ENCODE data around the gene FOXI3.

Gene FOXI3

DNA sequence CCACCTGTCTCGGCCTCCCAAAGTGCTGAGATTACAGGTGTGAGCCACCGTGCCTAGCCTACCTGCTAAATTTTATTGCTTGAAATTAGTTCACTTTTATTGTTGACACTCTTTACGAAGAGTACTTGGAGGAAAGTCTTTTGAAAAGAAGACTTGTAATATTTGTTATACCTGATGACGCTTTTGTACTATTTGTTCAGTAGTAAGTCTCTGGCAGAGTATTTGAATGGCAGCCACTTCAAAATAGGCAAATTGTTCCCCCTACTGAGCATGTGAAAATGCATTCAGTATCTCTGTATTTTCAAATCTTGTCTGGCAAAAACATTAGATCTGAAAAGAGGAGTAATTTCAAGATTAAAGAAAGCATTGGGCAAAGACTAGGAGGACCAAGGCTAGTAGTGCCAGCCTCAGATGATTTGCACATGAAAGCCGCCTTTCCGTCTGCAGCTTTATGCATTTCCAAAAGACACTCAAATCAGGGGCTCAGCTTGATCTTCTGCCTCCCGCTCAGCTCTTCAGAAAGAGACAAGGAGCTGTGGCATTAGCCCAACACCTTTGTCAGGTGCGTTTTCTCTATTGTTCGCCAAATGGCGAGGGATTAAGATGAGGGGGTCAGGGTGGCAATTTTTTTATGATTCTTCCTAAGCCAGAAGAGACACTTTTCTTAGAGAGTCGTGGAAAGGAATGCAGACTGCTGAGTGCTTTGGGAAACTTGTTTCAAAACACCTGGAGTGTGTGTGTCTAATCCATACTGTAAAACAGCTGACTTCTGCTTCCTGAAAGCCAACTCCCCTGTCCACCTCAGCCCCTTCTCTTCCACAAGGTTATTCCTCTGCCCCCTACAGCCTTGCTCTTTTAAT, 18.8 kb upstream of the FOXI3 start:
- TF ChIP-seq SNAI2 (CRISPR knock-in tag; IDR thresholded peaks at IDR 0.05): no peak
- no peak for TF ChIP-seq ZFP3 (CRISPR knock-in tag; IDR thresholded peaks at IDR 0.05)
- no peak for TF ChIP-seq CREB5 (CRISPR knock-in tag; IDR thresholded peaks at IDR 0.05; ENCODE audit: low read depth)
- TF ChIP-seq ZFP30 (CRISPR knock-in tag; IDR thresholded peaks at IDR 0.05): no peak
- no peak for TF ChIP-seq OSR1 (CRISPR knock-in tag; IDR thresholded peaks at IDR 0.05)
- TF ChIP-seq ZC3H10 (CRISPR knock-in tag; IDR thresholded peaks at IDR 0.05): no peak
- no peak for TF ChIP-seq ZNF70 (CRISPR knock-in tag; IDR thresholded peaks at IDR 0.05)
- ATAC-seq: no peak

- ATAC-seq: no peak
- no peak for TF ChIP-seq PPARA (CRISPR knock-in tag; IDR thresholded peaks at IDR 0.05; ENCODE audit: borderline replicate concordance)
- TF ChIP-seq OSR1 (CRISPR knock-in tag; IDR thresholded peaks at IDR 0.05): no peak
Measured at GRCh38 chr2:88469202-88470114, 17.0 kb upstream of the FOXI3 start.

DNA sequence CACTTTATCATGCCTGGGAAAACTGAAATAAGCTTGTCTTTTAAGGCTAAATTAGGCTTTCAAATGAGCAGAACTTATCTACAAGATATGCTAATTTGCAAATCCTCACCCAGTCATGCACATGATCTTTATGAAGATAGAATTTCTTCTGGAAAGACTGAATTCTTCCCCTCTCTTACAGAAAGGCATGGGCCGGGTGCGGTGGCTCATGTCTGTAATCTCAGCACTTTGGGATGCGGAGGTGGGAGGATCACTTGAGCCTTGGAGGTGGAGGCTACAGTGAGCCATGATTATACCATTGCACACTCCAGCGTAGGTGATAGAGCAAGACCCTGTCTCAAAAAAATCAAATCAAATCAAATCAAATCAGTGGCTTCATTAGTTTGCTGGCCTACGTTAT, 11.7 kb upstream of the FOXI3 start:
- no peak for TF ChIP-seq TCF4 (CRISPR knock-in tag; IDR thresholded peaks at IDR 0.05; ENCODE audit: borderline replicate concordance)
- TF ChIP-seq ESRRG (CRISPR knock-in tag; IDR thresholded peaks at IDR 0.05): no peak
- no peak for TF ChIP-seq OSR1 (CRISPR knock-in tag; IDR thresholded peaks at IDR 0.05)
- ATAC-seq: no peak

- ATAC-seq: no peak
- TF ChIP-seq SNAI2 (CRISPR knock-in tag; IDR thresholded peaks at IDR 0.05) (no peak), PATZ1 (CRISPR knock-in tag; IDR thresholded peaks at IDR 0.05; ENCODE audit: borderline replicate concordance) (no peak), ISL1 (CRISPR knock-in tag; IDR thresholded peaks at IDR 0.05) (no peak), TOX (CRISPR knock-in tag; IDR thresholded peaks at IDR 0.05; ENCODE audit: borderline replicate concordance) (no peak), ZNF565 (CRISPR knock-in tag; conservative IDR thresholded peaks at IDR 0.05; ENCODE audit: low read depth) (no peak), GLIS3 (CRISPR knock-in tag; IDR thresholded peaks at IDR 0.05) (no peak), RARB (CRISPR knock-in tag; IDR thresholded peaks at IDR 0.05) (no peak), ZNF8 (CRISPR knock-in tag; IDR thresholded peaks at IDR 0.05) (no peak), OSR1 (CRISPR knock-in tag; IDR thresholded peaks at IDR 0.05) (no peak), ZC3H10 (CRISPR knock-in tag; IDR thresholded peaks at IDR 0.05) (no peak), BACH2 (CRISPR knock-in tag; IDR thresholded peaks at IDR 0.05; ENCODE audit: borderline replicate concordance) (no peak)
Measured at GRCh38 chr2:88458633-88459032, 6.1 kb upstream of the FOXI3 start.

DNA sequence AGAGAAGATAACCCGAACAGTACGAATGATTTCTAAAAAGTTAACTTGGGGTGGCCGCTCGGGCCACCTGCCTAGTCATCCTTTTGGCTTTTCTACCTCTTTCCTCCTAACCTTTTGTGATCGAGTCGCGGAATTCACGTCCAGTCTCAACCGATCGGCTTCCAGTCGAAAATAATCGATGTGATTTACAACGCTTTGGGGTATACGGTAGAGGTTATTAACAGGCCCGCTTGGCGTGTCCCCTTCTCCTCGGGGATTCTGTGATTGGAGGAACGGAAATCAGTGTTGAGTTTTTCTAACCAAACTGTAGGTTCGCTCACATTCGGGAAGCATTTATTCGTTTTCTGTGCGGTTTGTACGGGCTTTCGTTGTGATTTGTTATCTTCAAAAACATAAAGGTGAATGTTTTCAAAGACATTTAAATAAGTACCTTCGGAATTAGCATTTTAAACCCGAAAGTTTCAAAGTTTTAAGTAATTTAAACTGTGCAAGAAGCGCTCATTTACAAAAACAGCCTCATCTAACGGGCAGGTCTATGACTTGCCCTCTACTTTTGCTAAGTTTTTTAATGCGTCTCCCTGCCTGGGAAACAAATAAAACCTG, 588 bp upstream of the FOXI3 start:
- TF ChIP-seq OSR1 (CRISPR knock-in tag; IDR thresholded peaks at IDR 0.05): no peak
- TF ChIP-seq POU6F1 (CRISPR knock-in tag; IDR thresholded peaks at IDR 0.05; ENCODE audit: borderline replicate concordance, low read depth): no peak
- no peak for TF ChIP-seq ZNF565 (CRISPR knock-in tag; conservative IDR thresholded peaks at IDR 0.05; ENCODE audit: low read depth)
- no peak for TF ChIP-seq GLIS3 (CRISPR knock-in tag; IDR thresholded peaks at IDR 0.05)
- TF ChIP-seq BACH2 (CRISPR knock-in tag; IDR thresholded peaks at IDR 0.05; ENCODE audit: borderline replicate concordance): no peak
- TF ChIP-seq RARB (CRISPR knock-in tag; IDR thresholded peaks at IDR 0.05): no peak
- no peak for TF ChIP-seq ISL1 (CRISPR knock-in tag; IDR thresholded peaks at IDR 0.05)
- no peak for TF ChIP-seq ZC3H10 (CRISPR knock-in tag; IDR thresholded peaks at IDR 0.05)
- no peak for ATAC-seq
